Lower lobe of right lung (tissue), 2 donors: ENCODE data around the gene RLN3. TPM values are rescaled to one million over a fixed set of nuclear protein-coding genes. Genes with fewer than 3 reads are reported as not detected.

ENCODE experiments used
- ATAC-seq, 2 donors: fragments of 200-7000 bp; cut with Tn5 transposase; one replicate each; pipeline ENCODE4 v1.9.1; 2020 to 2022; ENCODE audit warnings: mild to moderate bottlenecking in 2 of 2, moderate library complexity in 2 of 2
- DNase-seq: peaks from one replicate; pipeline ENCODE4 v3.0.0-alpha.2; 2020
- H3K27ac ChIP-seq: fragments of 200-600 bp; one replicate; pipeline ENCODE4 v1.8.0; 2022
- H3K27me3 ChIP-seq: fragments of 200-600 bp; one replicate; pipeline ENCODE4 v1.8.0; 2022; ENCODE audit warnings: low read depth
- H3K36me3 ChIP-seq: fragments of 200-600 bp; one replicate; pipeline ENCODE4 v1.8.0; 2022; ENCODE audit warnings: mild to moderate bottlenecking
- H3K4me1 ChIP-seq: fragments of 200-600 bp; one replicate; pipeline ENCODE4 v1.8.0; 2022
- H3K4me3 ChIP-seq: fragments of 200-600 bp; one replicate; pipeline ENCODE4 v1.8.0; 2022; ENCODE audit warnings: mild to moderate bottlenecking
- H3K9me3 ChIP-seq: fragments of 200-600 bp; one replicate; pipeline ENCODE4 v1.8.0; 2022
- CTCF ChIP-seq: fragments of 200-600 bp; IDR thresholded peaks from one replicate; pipeline ENCODE4 v1.8.0; 2022; ENCODE audit warnings: antibody characterized with exemption, mild to moderate bottlenecking
- intact Hi-C: fragments of 100-400 bp; cut with DNase I; formaldehyde crosslinking; loops from one replicate; pipeline ENCODE4 v1.11.0; 2022
- total RNA-seq: library from RNA; stranded (reverse); fragmentation: NEBNext Ultra II Directional; extraction: Animal tissue kit (Norgen Biotek cat#: 25700); gene quantifications from one replicate; pipeline ENCODE4 v1.2.1, GENCODE V29; 2021
- donor health status: DM: no; HTN: yes; CAD: no; lungs with severe emphysema.

The RLN3 gene
- total RNA-seq, 1 donor from 2014 or later: not detected

- DNase-seq (no peak), ATAC-seq (no peak)
- H3K27me3 ChIP-seq: no peaks in the 10 kb centered on the region
- H3K27ac ChIP-seq: no peak overlapping the region
- no peaks in the 10 kb centered on the region for H3K9me3 ChIP-seq
- intact Hi-C loops: no loop called here
- H3K4me1 ChIP-seq: peaks cover 39% of the 10 kb centered on the region
- peaks cover 25% of the 10 kb centered on the region for H3K36me3 ChIP-seq
- TF ChIP-seq CTCF: no peak
- H3K4me3 ChIP-seq: no peak overlapping the region
Observed at GRCh38 chr19:13989487-13989886, 38.5 kb upstream of the RLN3 start.

DNA sequence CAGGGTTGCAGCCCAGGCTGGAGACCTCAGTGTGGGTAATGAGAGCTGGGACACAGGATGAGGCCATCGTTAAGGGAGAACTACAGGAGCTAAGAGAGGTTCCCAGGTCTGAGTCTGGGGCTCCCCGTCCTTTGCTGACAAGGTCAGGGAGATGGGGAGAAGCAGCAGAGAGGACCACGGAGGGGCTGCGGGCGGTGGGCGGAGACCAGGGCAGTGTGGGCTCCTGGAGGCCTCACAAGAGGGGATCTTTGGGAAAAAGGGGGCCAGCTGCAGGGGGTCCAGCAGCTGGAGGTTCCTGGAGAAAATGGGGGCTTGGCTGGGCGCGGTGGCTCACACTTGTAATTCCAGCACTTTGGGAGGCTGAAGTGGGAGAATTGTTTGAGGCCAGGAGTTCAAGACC is 37.9 kb upstream of the RLN3 start:
- intact Hi-C loops: no loop called here

DNA sequence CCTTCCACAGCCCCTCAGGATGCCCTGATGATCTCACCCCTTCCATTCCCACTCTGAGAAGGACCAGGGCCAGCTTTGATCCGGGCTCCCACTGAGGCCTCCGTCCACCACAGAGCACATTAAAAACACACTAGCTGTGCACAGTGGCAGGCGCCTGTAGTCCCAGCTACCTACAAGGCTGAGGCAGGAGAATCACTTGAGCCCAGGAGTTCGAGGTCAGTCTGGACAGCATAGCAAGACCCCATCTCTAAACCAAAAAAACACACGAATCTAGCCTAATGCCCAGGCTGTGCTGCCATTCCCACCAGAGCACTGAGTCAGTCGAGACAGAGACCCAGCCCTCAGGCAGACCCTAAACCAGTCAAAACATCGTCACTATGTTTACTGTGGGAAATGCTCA is 35.9 kb upstream of the RLN3 start:
- DNase-seq (no peak), ATAC-seq (no peak)
- Histone ChIP-seq H3K27ac (no peak overlapping the region), H3K27me3 (no peaks in the 10 kb centered on the region), H3K4me1 (peaks cover 16% of the 10 kb centered on the region), H3K9me3 (no peaks in the 10 kb centered on the region), H3K36me3 (peaks cover 34% of the 10 kb centered on the region), H3K4me3 (no peak overlapping the region)
- intact Hi-C loops: no loop called here
- no peak for TF ChIP-seq CTCF

More for the DNA sequence above, 37.9 kb upstream of the RLN3 start:
- no peak for ATAC-seq
- H3K27ac ChIP-seq: no peak overlapping the region
- H3K36me3 ChIP-seq: peaks cover 26% of the 10 kb centered on the region
- DNase-seq: no peak
- H3K27me3 ChIP-seq: no peaks in the 10 kb centered on the region
- H3K4me3 ChIP-seq: no peak overlapping the region
- peaks cover 34% of the 10 kb centered on the region for H3K4me1 ChIP-seq
- no peak for TF ChIP-seq CTCF
- H3K9me3 ChIP-seq: no peaks in the 10 kb centered on the region

GRCh38 chr19:13993590-13994300 is 34.2 kb upstream of the RLN3 start:
- Histone ChIP-seq H3K9me3 (peaks cover under 1% of the 10 kb centered on the region), H3K27ac (no peak overlapping the region), H3K27me3 (no peaks in the 10 kb centered on the region), H3K36me3 (peaks cover 43% of the 10 kb centered on the region), H3K4me3 (no peak overlapping the region), H3K4me1 (no peaks in the 10 kb centered on the region)
- ATAC-seq (no peak), DNase-seq (no peak)
- intact Hi-C loops: no loop called here
- TF ChIP-seq CTCF: no peak

- peaks cover 43% of the 10 kb centered on the region for H3K36me3 ChIP-seq
Observed at GRCh38 chr19:13995017-13995728, 32.8 kb upstream of the RLN3 start.

More at GRCh38 chr19:13995017-13995728, 32.8 kb upstream of the RLN3 start:
- intact Hi-C loops: no loop called here
- no peaks in the 10 kb centered on the region for H3K27me3 ChIP-seq
- no peak for TF ChIP-seq CTCF
- no peak for DNase-seq
- ATAC-seq: no peak
- H3K27ac ChIP-seq: no peak overlapping the region
- H3K9me3 ChIP-seq: peaks cover 8% of the 10 kb centered on the region
- H3K4me1 ChIP-seq: no peaks in the 10 kb centered on the region
- H3K4me3 ChIP-seq: no peak overlapping the region
